Brain microvascular endothelial cell (primary cell): ENCODE results near the gene TEKT1.

Experiments used
- DNase-seq: peaks from one replicate; pipeline ENCODE4 v3.0.0-alpha.2; 2020
- H3K27ac ChIP-seq: fragments of 250-450 bp; sonication (Bioruptor Pico); 2 replicates; pipeline ENCODE4 v1.5.1; 2020; ENCODE audit warnings: mild to moderate bottlenecking, moderate library complexity
- H3K27me3 ChIP-seq: fragments of 250-450 bp; sonication (Bioruptor Pico); replicated peaks from 2 replicates; pipeline ENCODE4 v1.5.1; 2020; ENCODE audit warnings: mild to moderate bottlenecking
- H3K36me3 ChIP-seq: fragments of 250-450 bp; sonication (Bioruptor Pico); replicated peaks from 2 replicates; pipeline ENCODE4 v1.5.1; 2020; ENCODE audit warnings: mild to moderate bottlenecking
- H3K4me3 ChIP-seq: 2 replicates; pipeline ENCODE4 v1.5.1; 2011; ENCODE audit warnings: low read depth, mild to moderate bottlenecking, control low read depth, low read length, moderate library complexity
- CTCF ChIP-seq: IDR thresholded peaks from 2 replicates; pipeline ENCODE4 v1.5.1; 2011; ENCODE audit warnings: low read depth, mild to moderate bottlenecking, moderate library complexity, low read length, control low read depth, inconsistent platforms; ENCODE audit errors: missing control alignments
- in situ Hi-C: cut with HindIII; loops from 2 replicates; pipeline ENCODE4 v1.10.0; 2017; ENCODE audit warnings: low sequenced_read_pairs, low pct_ligation_motif_present

The TEKT1 gene

DNA sequence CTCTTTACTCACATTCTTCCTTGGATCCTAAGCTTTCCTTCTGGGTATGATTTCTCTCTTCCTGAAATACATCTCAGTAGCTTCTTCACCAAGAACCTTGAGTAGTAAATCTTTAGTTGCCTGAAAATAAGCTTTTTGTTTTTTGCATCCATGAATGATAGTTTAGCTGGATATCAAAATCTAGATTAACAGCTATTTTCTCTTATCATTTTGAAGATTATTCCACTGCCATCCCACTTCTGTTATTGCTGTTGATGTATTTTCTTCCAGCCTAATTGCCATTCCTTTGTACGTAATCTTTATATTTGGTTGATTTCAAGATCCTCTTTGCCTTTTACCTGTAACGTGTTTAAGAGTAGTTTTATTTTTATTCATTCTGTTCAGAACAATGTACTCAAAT lies 63.1 kb downstream of the TEKT1 start:
- no peak overlapping the region for H3K27ac ChIP-seq
- H3K4me3 ChIP-seq = no peak overlapping the region
- in situ Hi-C loops = no loop called here
- TF ChIP-seq CTCF = no peak
- no peaks in the 10 kb centered on the region for H3K36me3 ChIP-seq
- DNase-seq = no peak
- H3K27me3 ChIP-seq = no peaks in the 10 kb centered on the region

DNA sequence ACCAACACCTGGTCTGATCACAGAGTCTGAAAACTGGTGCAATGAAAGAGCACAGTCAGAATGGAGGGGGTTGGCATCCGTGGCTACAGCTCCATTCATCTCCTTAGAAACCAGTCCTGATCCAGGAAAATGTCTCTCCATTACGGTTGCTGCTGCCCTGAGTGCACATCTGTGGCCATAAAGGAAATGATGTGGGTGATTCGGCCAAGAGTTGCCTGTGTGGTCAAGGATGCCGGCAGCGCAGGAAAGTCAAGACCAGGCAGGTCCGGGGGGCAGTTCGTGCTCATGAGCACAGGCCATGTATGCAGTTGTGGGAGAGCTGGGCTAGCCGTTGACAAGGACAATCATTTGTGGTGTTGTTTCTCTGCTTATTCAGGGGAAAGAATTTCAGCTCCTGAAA lies 69.8 kb downstream of the TEKT1 start:
- in situ Hi-C loops = no loop called here

GRCh38 chr17:6757747-6758146 lies 73.8 kb downstream of the TEKT1 start:
- no peak for TF ChIP-seq CTCF
- in situ Hi-C loops = no loop called here
- no peak overlapping the region for H3K27ac ChIP-seq
- no peaks in the 10 kb centered on the region for H3K27me3 ChIP-seq
- H3K4me3 ChIP-seq = no peak overlapping the region
- H3K36me3 ChIP-seq = no peaks in the 10 kb centered on the region
- no peak for DNase-seq

More for the DNA sequence above, 69.8 kb downstream of the TEKT1 start:
- DNase-seq = no peak
- Histone ChIP-seq H3K4me3 (no peak overlapping the region), H3K36me3 (no peaks in the 10 kb centered on the region), H3K27ac (no peak overlapping the region), H3K27me3 (no peaks in the 10 kb centered on the region)
- no peak for TF ChIP-seq CTCF

- no peaks in the 10 kb centered on the region for H3K27me3 ChIP-seq
- H3K4me3 ChIP-seq = no peak overlapping the region
- in situ Hi-C loops = no loop called here
- DNase-seq = no peak
- no peaks in the 10 kb centered on the region for H3K36me3 ChIP-seq
- no peak for TF ChIP-seq CTCF
- H3K27ac ChIP-seq = no peak overlapping the region
These were observed 75.0 kb downstream of the TEKT1 start for GRCh38 chr17:6756425-6757031.

GRCh38 chr17:6755731-6756184 lies 75.8 kb downstream of the TEKT1 start, which contains the start of gene XAF1:
Gene XAF1 (plus strand): TSS chr17:6756046. CDS start chr17:6756079, 33 bp downstream.
- Histone ChIP-seq H3K27ac (peak within 1 kb of the TSS; percentile 42), H3K36me3 (no peaks in the 10 kb centered on the region), H3K27me3 (no peaks in the 10 kb centered on the region), H3K4me3 (peak within 1 kb of the TSS; percentile 38)
- TF ChIP-seq CTCF = no peak
- in situ Hi-C loops = no loop called here
- DNase-seq = no peak

DNA sequence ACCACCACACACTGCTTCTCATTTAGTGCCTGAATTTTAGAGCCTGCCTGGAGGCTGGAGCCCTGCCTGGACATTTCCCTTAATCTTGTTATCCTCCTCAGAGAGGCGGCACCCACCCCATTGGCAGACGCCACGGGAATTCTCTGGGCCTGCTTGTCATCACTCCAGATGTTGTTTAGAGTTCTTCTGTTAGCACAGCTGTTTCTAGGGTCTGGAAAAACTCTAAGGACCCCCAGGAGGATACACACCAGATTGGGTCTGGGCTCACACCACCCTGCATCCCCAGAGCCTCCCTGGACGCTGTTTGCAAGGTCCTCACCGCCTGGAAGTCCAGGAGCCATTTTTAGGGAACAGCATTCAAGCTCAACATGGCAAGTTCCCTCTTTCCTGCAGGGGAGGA lies 76.2 kb downstream of the TEKT1 start:
- in situ Hi-C loops = no loop called here
- Histone ChIP-seq H3K27ac (peak overlapping the region; percentile 42), H3K27me3 (no peaks in the 10 kb centered on the region), H3K36me3 (no peaks in the 10 kb centered on the region), H3K4me3 (no peak overlapping the region)
- no peak for DNase-seq
- TF ChIP-seq CTCF = no peak
